ENCODE data around the gene B3GLCT. TPM values are rescaled to one million over a fixed set of nuclear protein-coding genes. Genes with fewer than 3 reads are reported as not detected.

B3GLCT gene
- total RNA-seq, 4 donors from 2014 or later, result 5.4 to 14.1 (median 6.6) TPM

GRCh38 chr13:31351376-31351775, 151.6 kb downstream of the B3GLCT start:
- WGBS, 2 donors, result 72 to 87% methylated on average over 2 of the region's 2 CpGs
- H3K4me1 ChIP-seq, result no peaks in the 10 kb centered on the region
- no peak for TF ChIP-seq CTCF (IDR thresholded peaks at IDR 0.05)
- no peak for TF ChIP-seq EP300 (IDR thresholded peaks at IDR 0.05)
- no peak for TF ChIP-seq POLR2A (IDR thresholded peaks at IDR 0.05)
- no peak overlapping the region for H3K4me3 ChIP-seq
- no peaks in the 10 kb centered on the region for H3K27me3 ChIP-seq
- DNase-seq (ENCODE audit: low spot score in 2 of 2), result no peak
- peaks cover 0 to 20% (median 0%) of the 10 kb centered on the region in 4 donors for H3K9me3 ChIP-seq
- no peaks in the 10 kb centered on the region for H3K36me3 ChIP-seq
- H3K27ac ChIP-seq, result no peak overlapping the region

GRCh38 chr13:31352467-31352866, 152.7 kb downstream of the B3GLCT start:
- no peaks in the 10 kb centered on the region for H3K27me3 ChIP-seq

GRCh38 chr13:31355001-31355400, 155.2 kb downstream of the B3GLCT start:
- TF ChIP-seq CTCF (IDR thresholded peaks at IDR 0.05), result no peak
- no peak for TF ChIP-seq EP300 (IDR thresholded peaks at IDR 0.05)
- no peak for TF ChIP-seq POLR2A (IDR thresholded peaks at IDR 0.05)
- WGBS, 2 donors, result 94 to 100% methylated on average over 1 of the region's 1 CpG

More at GRCh38 chr13:31352467-31352866, 152.7 kb downstream of the B3GLCT start:
- Histone ChIP-seq H3K27ac (no peak overlapping the region), H3K36me3 (no peaks in the 10 kb centered on the region), H3K4me3 (no peak overlapping the region), H3K9me3 (peaks cover 0 to 20% (median 0%) of the 10 kb centered on the region in 4 donors), H3K4me1 (no peaks in the 10 kb centered on the region)
- DNase-seq (ENCODE audit: low spot score in 2 of 2), result no peak
- TF ChIP-seq POLR2A (IDR thresholded peaks at IDR 0.05) (no peak), EP300 (IDR thresholded peaks at IDR 0.05) (no peak), CTCF (IDR thresholded peaks at IDR 0.05) (no peak)
- WGBS, 2 donors, result 40 to 43% methylated on average over 10 to 19 of the region's 24 CpGs

GRCh38 chr13:31356991-31357390, 157.2 kb downstream of the B3GLCT start:
- Histone ChIP-seq H3K4me3 (no peak overlapping the region), H3K36me3 (no peaks in the 10 kb centered on the region), H3K27ac (no peak overlapping the region), H3K27me3 (no peaks in the 10 kb centered on the region), H3K9me3 (peaks cover 0 to 20% (median 0%) of the 10 kb centered on the region in 4 donors), H3K4me1 (no peaks in the 10 kb centered on the region)
- TF ChIP-seq POLR2A (IDR thresholded peaks at IDR 0.05) (no peak), EP300 (IDR thresholded peaks at IDR 0.05) (no peak), CTCF (IDR thresholded peaks at IDR 0.05) (no peak)
- 91 to 92% methylated on average over 3 of the region's 3 CpGs for WGBS, 2 donors
- no peak for DNase-seq (ENCODE audit: low spot score in 2 of 2)

More at GRCh38 chr13:31355001-31355400, 155.2 kb downstream of the B3GLCT start:
- Histone ChIP-seq H3K4me3 (no peak overlapping the region), H3K9me3 (peaks cover 0 to 20% (median 0%) of the 10 kb centered on the region in 4 donors), H3K36me3 (no peaks in the 10 kb centered on the region), H3K4me1 (no peaks in the 10 kb centered on the region), H3K27me3 (no peaks in the 10 kb centered on the region), H3K27ac (no peak overlapping the region)
- no peak for DNase-seq (ENCODE audit: low spot score in 2 of 2)

GRCh38 chr13:31357581-31357980, 157.8 kb downstream of the B3GLCT start:
- 47 to 48% methylated on average over 2 of the region's 2 CpGs for WGBS, 2 donors
- no peak overlapping the region for H3K4me3 ChIP-seq
- peaks cover 0 to 20% (median 0%) of the 10 kb centered on the region in 4 donors for H3K9me3 ChIP-seq
- no peak for DNase-seq (ENCODE audit: low spot score in 2 of 2)
- no peaks in the 10 kb centered on the region for H3K27me3 ChIP-seq
- H3K4me1 ChIP-seq, result no peaks in the 10 kb centered on the region
- TF ChIP-seq POLR2A (IDR thresholded peaks at IDR 0.05) (no peak), EP300 (IDR thresholded peaks at IDR 0.05) (no peak), CTCF (IDR thresholded peaks at IDR 0.05) (no peak)
- H3K27ac ChIP-seq, result no peak overlapping the region
- no peaks in the 10 kb centered on the region for H3K36me3 ChIP-seq

Measured in tibial nerve (tissue), 4 donors.